K562 (cell line): ENCODE results near the gene C1orf174. TPM values are rescaled to one million over a fixed set of nuclear protein-coding genes. Genes with fewer than 3 reads are reported as not detected.

Experiments
- ATAC-seq: fragments of 200-7000 bp; cut with Tn5 transposase; 3 replicates; pipeline ENCODE4 v1.9.1; 2020; ENCODE audit warnings: moderate library complexity
- BruUV-seq: library from RNA; stranded (reverse); fragments of 400-500 nt; replicated peaks from 2 replicates; lab custom pipeline; 2021; lab: Mats Ljungman, UMichigan
- CTCF ChIA-PET: fragments of 300-600 bp; formaldehyde crosslinking; extraction: SDS; loops from one replicate; lab custom pipeline; 2021; ENCODE audit warnings: low intra/inter-chr PET ratio; lab: Yijun Ruan, JAX
- POLR2A ChIA-PET: fragments of 300-600, 350-650 bp; sonication (Branson Sonifier 250); formaldehyde crosslinking; extraction: SDS; loops from one replicate; lab custom pipeline; 2021; ENCODE audit warnings: antibody characterized with exemption, inconsistent platforms; lab: Yijun Ruan, JAX
- DNase-seq, 4 experiments: peaks; one replicate each; pipeline versions ENCODE4 v3.0.0 to v3.0.0-alpha.2; 2011 to 2018; ENCODE audit warnings: low spot score in 3 of 4, mixed read lengths in 3 of 4; ENCODE audit errors: extremely low read depth in 1 of 4
- FAIRE-seq: peaks from 2 replicates; lab custom pipeline; 2011; peaks lifted over from hg19 to GRCh38; lab: Jason Lieb, UNC
- H2AFZ ChIP-seq: 2 replicates; pipeline ENCODE4 v1.6.0; 2011; ENCODE audit warnings: low read depth, low read length, control low read depth, inconsistent platforms
- H3K27ac ChIP-seq: fragments of 200-600 bp; 3 replicates; pipeline ENCODE4 v1.8.0; 2011; ENCODE audit warnings: low read depth, mild to moderate bottlenecking, control low read depth, inconsistent platforms, low read length, moderate library complexity, mixed read lengths; ENCODE audit errors: extremely low read depth
- H3K27me3 ChIP-seq, 2 experiments: fragments of 300-600 bp in 1 of 2; 2 replicates in 1 of 2; 3 replicates in 1 of 2; pipeline versions ENCODE4 v1.6.0 to v1.8.0; 2011; ENCODE audit warnings: inconsistent platforms in 2 of 2, low read length in 2 of 2, mild to moderate bottlenecking in 1 of 2, mixed read lengths in 1 of 2, moderate library complexity in 1 of 2; ENCODE audit not compliant: control insufficient read depth in 2 of 2, insufficient read depth in 2 of 2
- H3K36me3 ChIP-seq: fragments of 300-600 bp; 3 replicates; pipeline ENCODE4 v1.8.0; 2011; ENCODE audit warnings: mild to moderate bottlenecking, low read length, inconsistent platforms; ENCODE audit not compliant: control insufficient read depth, insufficient read depth
- H3K4me1 ChIP-seq, 2 experiments: fragments of 200-600 bp in 1 of 2; replicated peaks in 1 of 2; 2 replicates in 1 of 2; 3 replicates in 1 of 2; pipeline versions ENCODE4 v1.5.1 to v1.8.0; 2011; ENCODE audit warnings: inconsistent platforms in 2 of 2, low read length in 2 of 2, mild to moderate bottlenecking in 1 of 2, mixed read lengths in 1 of 2, moderate library complexity in 1 of 2; ENCODE audit not compliant: control insufficient read depth in 2 of 2, insufficient read depth in 2 of 2
- H3K4me2 ChIP-seq: 2 replicates; pipeline ENCODE4 v1.6.1; 2011; ENCODE audit warnings: low read length, control low read depth, inconsistent platforms, mixed read lengths; ENCODE audit not compliant: insufficient read depth
- H3K4me3 ChIP-seq: fragments of 200-600 bp; sonication (generic), shearing (Covaris generic); 2 replicates; pipeline ENCODE4 v1.5.1; 2016; ENCODE audit warnings: control low read depth, inconsistent platforms
- H3K79me2 ChIP-seq: fragments of 200-600 bp; 3 replicates; pipeline ENCODE4 v1.8.0; 2011; ENCODE audit warnings: low read length, inconsistent platforms; ENCODE audit not compliant: control insufficient read depth, insufficient read depth
- H3K9ac ChIP-seq, 2 experiments: 2 replicates each; pipeline versions ENCODE4 v1.6.0 to v1.6.1; 2011; ENCODE audit warnings: low read depth in 2 of 2, low read length in 2 of 2, control low read depth in 1 of 2, inconsistent platforms in 1 of 2, mild to moderate bottlenecking in 1 of 2, mixed read lengths in 1 of 2; ENCODE audit not compliant: insufficient read depth in 1 of 2
- H3K9me1 ChIP-seq: one replicate; pipeline ENCODE4 v1.6.0; 2011; ENCODE audit warnings: inconsistent platforms, mild to moderate bottlenecking, low read length, moderate library complexity; ENCODE audit not compliant: control insufficient read depth, insufficient read depth
- H3K9me3 ChIP-seq: replicated peaks from 2 replicates; pipeline ENCODE4 v1.5.1; 2011; ENCODE audit warnings: low read depth, low read length, inconsistent platforms; ENCODE audit not compliant: control insufficient read depth, insufficient read depth
- H4K20me1 ChIP-seq: replicated peaks from 2 replicates; pipeline ENCODE4 v1.6.1; 2011; ENCODE audit warnings: low read length, inconsistent platforms, mixed read lengths; ENCODE audit not compliant: control insufficient read depth, insufficient read depth
- CBX8 ChIP-seq: fragments of 200-600 bp; sonication (generic); IDR thresholded peaks from 2 replicates; pipeline ENCODE4 v1.6.1; 2012; ENCODE audit warnings: borderline replicate concordance, mixed run types, low read depth, mild to moderate bottlenecking, moderate library complexity, mixed read lengths, low read length, control low read depth, inconsistent platforms; ENCODE audit not compliant: poor library complexity, severe bottlenecking; ENCODE audit errors: extremely low read depth
- GABPA ChIP-seq: fragments of 200-800 bp; sonication (Bioruptor generic); conservative IDR thresholded peaks from 2 replicates; pipeline ENCODE4 v1.6.1; 2016; ENCODE audit warnings: low read depth, missing genetic modification characterization, missing compliant biosample characterization
- HSF4 ChIP-seq: fragments of 250-450 bp; sonication (Bioruptor Pico); IDR thresholded peaks from 2 replicates; pipeline ENCODE4 v2.1.2; 2022; ENCODE audit warnings: mild to moderate bottlenecking, moderate library complexity, borderline replicate concordance
- ILK ChIP-seq: fragments of 450-650 bp; IDR thresholded peaks from 2 replicates; pipeline ENCODE4 v1.6.1; 2016; ENCODE audit warnings: missing genetic modification characterization, low read depth, mild to moderate bottlenecking, missing compliant biosample characterization, moderate library complexity, borderline replicate concordance
- KLF16 ChIP-seq: IDR thresholded peaks from 2 replicates; pipeline ENCODE4 v1.6.1; 2016; ENCODE audit warnings: antibody characterized with exemption
- NEUROD1 ChIP-seq: fragments of 150-350 bp; IDR thresholded peaks from 2 replicates; pipeline ENCODE4 v1.6.1; 2014; ENCODE audit warnings: borderline replicate concordance, low read length, low read depth; ENCODE audit not compliant: partially characterized antibody
- POLR2AphosphoS2 ChIP-seq: IDR thresholded peaks from 2 replicates; pipeline ENCODE4 v1.6.1; 2012; ENCODE audit warnings: low read length, improper control_type of control experiment
- POLR2H ChIP-seq: IDR thresholded peaks from 2 replicates; pipeline ENCODE4 v1.6.1; 2016; ENCODE audit warnings: missing genetic modification characterization, low read depth, mild to moderate bottlenecking, control low read depth, missing compliant biosample characterization, moderate library complexity
- POLR3G ChIP-seq: IDR thresholded peaks from 2 replicates; pipeline ENCODE4 v1.6.1; 2011; ENCODE audit not compliant: insufficient read length, insufficient replicate concordance; ENCODE audit errors: extremely low read depth
- SAP30 ChIP-seq: fragments of 200-600 bp; sonication (generic); IDR thresholded peaks from 2 replicates; pipeline ENCODE4 v1.6.1; 2012; ENCODE audit warnings: borderline replicate concordance, low read depth, mild to moderate bottlenecking, moderate library complexity, low read length, control low read depth, inconsistent platforms; ENCODE audit not compliant: insufficient read depth, poor library complexity, severe bottlenecking
- SETDB1 ChIP-seq: IDR thresholded peaks from one replicate; pipeline ENCODE4 v1.6.1; 2012; ENCODE audit warnings: low read length, control low read depth, inconsistent platforms
- SMARCA5 ChIP-seq: fragments of 450-650 bp; IDR thresholded peaks from 2 replicates; pipeline ENCODE4 v1.6.1; 2016
- SREBF1 ChIP-seq: fragments of 150-350 bp; IDR thresholded peaks from 2 replicates; pipeline ENCODE4 v1.6.1; 2014; ENCODE audit warnings: antibody characterized with exemption, low read depth, low read length, borderline replicate concordance
- TEAD4 ChIP-seq, 2 experiments: sonication (generic) in 1 of 2; formaldehyde crosslinking in 1 of 2; IDR thresholded peaks; 2 replicates each; pipeline versions ENCODE4 v1.6.1 to v1.8.0; 2012 to 2022; ENCODE audit warnings: borderline replicate concordance in 1 of 2, inconsistent platforms in 1 of 2, low read length in 1 of 2, mild to moderate bottlenecking in 1 of 2, missing genetic modification reagents in 1 of 2
- WGBS: fragments of 100-300 bp; shearing (Covaris generic); methylation state at CpG from one replicate; pipeline ENCODE4 v1.1.6; 2016; ENCODE audit warnings: low coverage, mixed read lengths; ENCODE audit not compliant: insufficient coverage; ENCODE audit errors: missing lambda C conversion rate; 5-methylcytosine and 5-hydroxymethylcytosine counted together
- in situ Hi-C: fragments of 300-500 bp; cut with MboI; formaldehyde crosslinking; loops from 4 replicates; pipeline ENCODE4 v1.15.0; 2018; ENCODE audit warnings: inconsistent platforms, mixed read lengths
- intact Hi-C: fragments of 100-400 bp; cut with micrococcal nuclease; formaldehyde crosslinking; loops from 2 replicates; pipeline ENCODE4 v1.14.2; 2022
- polyA plus RNA-seq, 8 experiments: library from polyadenylated mRNA; depleted of rRNA in 4 of 8; stranded (reverse) in 5 of 8; unstranded in 3 of 8; fragments of >200 nt; fragmentation: Nextera tagmentation in 2 of 8; fragmentation: Illumina TruSeq in 1 of 8; extraction: Ambion mirVana in 2 of 8; extraction: Trizol in 1 of 8; gene quantifications; 2 replicates each; pipeline versions ENCODE4 v1.2.1 to v1.2.3, GENCODE V29; 2011 to 2014; ENCODE audit warnings: inconsistent platforms in 1 of 8, missing spikeins in 1 of 8
- total RNA-seq, 7 experiments: library from RNA; depleted of rRNA in 6 of 7; stranded (reverse); fragments of >200 nt in 6 of 7; fragmentation: Illumina TruSeq in 2 of 7; extraction: Trizol in 2 of 7; gene quantifications; 2 replicates each; pipeline versions ENCODE4 v1.2.1 to v1.2.3, GENCODE V29; 2011 to 2021; ENCODE audit warnings: low replicate concordance in 1 of 7
- TF ChIP-seq, protein P1 (sequence below): sonication (generic); formaldehyde crosslinking; IDR thresholded peaks from 2 replicates; pipeline ENCODE4 v1.8.1; 2022; ENCODE audit warnings: missing genetic modification reagents

The C1orf174 gene
- total and polyA plus RNA-seq, 9 of the 15 experiments (the other 6 are each of a cell fraction or from before 2014, with no cell fraction given): 38.5 to 64.9 (median 45.4) TPM

- no peak for TF ChIP-seq GABPA
- TF ChIP-seq, all 486 proteins: peak for 0
These were observed 3.3 kb upstream of the C1orf174 start (continued) for GRCh38 chr1:3903141-3904005.

DNA sequence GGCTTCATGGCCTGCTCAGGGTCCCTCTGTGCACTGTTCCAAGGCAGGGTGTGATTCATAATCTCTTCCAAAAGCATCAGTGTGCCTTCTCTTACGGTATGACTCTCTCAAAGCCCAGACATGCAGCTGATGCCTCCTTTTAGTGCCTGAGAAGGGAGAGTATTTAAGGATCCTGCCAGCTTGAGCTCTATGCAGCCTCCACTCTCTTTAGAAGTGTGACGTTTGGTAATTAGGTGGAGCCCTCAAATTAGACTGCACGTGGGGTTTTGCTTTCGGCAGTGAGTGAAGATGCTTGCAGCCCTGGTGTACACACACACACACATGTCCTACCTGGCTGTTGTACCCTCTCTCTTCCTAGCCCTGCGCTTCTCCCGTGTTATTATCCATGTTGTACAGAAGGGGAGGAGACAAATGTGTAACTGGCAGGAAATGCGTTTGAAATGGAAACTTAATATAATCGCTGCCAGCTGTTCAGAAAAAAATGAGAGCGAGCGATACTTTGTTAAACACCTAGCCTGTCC lies 2.6 kb upstream of the C1orf174 start:
- Histone ChIP-seq H3K9me3 (no peaks in the 10 kb centered on the region), H3K4me3 (no peak overlapping the region), H3K27ac (no peak overlapping the region), H4K20me1 (peaks cover under 1% of the 10 kb centered on the region; the same call in 1 of the 2 replicates), H3K36me3 (no peaks in the 10 kb centered on the region), H3K79me2 (peaks cover 24% of the 10 kb centered on the region), H3K4me1 (peaks cover 7 to 56% of the 10 kb centered on the region in 2 experiments; a peak in 4 of 5 replicates), H3K9me1 (no peaks in the 10 kb centered on the region), H3K27me3 (no peaks in the 10 kb centered on the region; a peak in 1 of 5 replicates), H2AFZ (no peak overlapping the region), H3K9ac (no peak overlapping the region), H3K4me2 (no peak overlapping the region)
- no TSS peak for BruUV-seq
- intact Hi-C loops (no loop called here), in situ Hi-C loops (no loop called here)
- ChIA-PET CTCF (no interaction called here), POLR2A (interaction anchor here (0.9 to 1.3 kb wide), 2 partner anchors 10 to 127 kb away, joined by 4 read pairs; no protein-coding TSS in a partner anchor)
- DNase-seq (no peak), FAIRE-seq (no peak), ATAC-seq (no peak)
- 45% methylated on average over 10 of the region's 10 CpGs for WGBS
- TF ChIP-seq POLR2AphosphoS2: no peak
- TF ChIP-seq, protein P1, sequence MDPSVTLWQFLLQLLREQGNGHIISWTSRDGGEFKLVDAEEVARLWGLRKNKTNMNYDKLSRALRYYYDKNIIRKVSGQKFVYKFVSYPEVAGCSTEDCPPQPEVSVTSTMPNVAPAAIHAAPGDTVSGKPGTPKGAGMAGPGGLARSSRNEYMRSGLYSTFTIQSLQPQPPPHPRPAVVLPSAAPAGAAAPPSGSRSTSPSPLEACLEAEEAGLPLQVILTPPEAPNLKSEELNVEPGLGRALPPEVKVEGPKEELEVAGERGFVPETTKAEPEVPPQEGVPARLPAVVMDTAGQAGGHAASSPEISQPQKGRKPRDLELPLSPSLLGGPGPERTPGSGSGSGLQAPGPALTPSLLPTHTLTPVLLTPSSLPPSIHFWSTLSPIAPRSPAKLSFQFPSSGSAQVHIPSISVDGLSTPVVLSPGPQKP: no peak
- TF ChIP-seq TEAD4 (IDR thresholded peaks at IDR 0.05; ENCODE audit: low read length): no peak
- TF ChIP-seq TEAD4 (CRISPR knock-in tag; IDR thresholded peaks at IDR 0.05; ENCODE audit: borderline replicate concordance): no peak
- no peak for TF ChIP-seq NEUROD1
- TF ChIP-seq HSF4 (CRISPR knock-in tag): no peak
- no peak for TF ChIP-seq KLF16
- no peak for TF ChIP-seq POLR2H (tag)
- no peak for TF ChIP-seq POLR3G
- no peak for TF ChIP-seq SAP30
- no peak for TF ChIP-seq CBX8
- no peak for TF ChIP-seq SETDB1
- no peak for TF ChIP-seq SREBF1
- no peak for TF ChIP-seq SMARCA5
- no peak for TF ChIP-seq ILK (tag)
